ENCODE data around the gene EXOC1. TPM values are rescaled to one million over a fixed set of nuclear protein-coding genes. Genes with fewer than 3 reads are reported as not detected.

Gene EXOC1
- total and polyA plus RNA-seq, 9 donors = 14.6 to 32.7 (median 24.1) TPM

- H3K36me3 ChIP-seq = no peaks in the 10 kb centered on the region
- H3K4me1 ChIP-seq (ENCODE audit: insufficient read depth) = no peaks in the 10 kb centered on the region
- H3K27ac ChIP-seq = no peak overlapping the region
- TF ChIP-seq CTCF (IDR thresholded peaks at IDR 0.05) (no peak), EP300 (IDR thresholded peaks at IDR 0.05) (no peak), POLR2A (IDR thresholded peaks at IDR 0.05) (no peak)
- no peak overlapping the region for H3K4me3 ChIP-seq
- H3K27me3 ChIP-seq = no peaks in the 10 kb centered on the region
- intact Hi-C loops (cut with DNase I) = no loop called here
- no peaks in the 10 kb centered on the region for H3K9me3 ChIP-seq
- DNase-seq = no peak
- WGBS, 3 donors = 62 to 66% (median 64%) methylated on average over 2 of the region's 2 CpGs
Measured at GRCh38 chr4:55824865-55825264, 28.6 kb upstream of the EXOC1 start.

GRCh38 chr4:55826986-55827385, 26.5 kb upstream of the EXOC1 start:
- intact Hi-C loops (cut with DNase I) = no loop called here
- H3K27me3 ChIP-seq = no peaks in the 10 kb centered on the region
- H3K36me3 ChIP-seq = no peaks in the 10 kb centered on the region
- no peaks in the 10 kb centered on the region for H3K4me1 ChIP-seq (ENCODE audit: insufficient read depth)
- no peak overlapping the region for H3K27ac ChIP-seq
- H3K4me3 ChIP-seq = no peak overlapping the region
- no peak for DNase-seq
- H3K9me3 ChIP-seq = no peaks in the 10 kb centered on the region
- TF ChIP-seq CTCF (IDR thresholded peaks at IDR 0.05) (no peak), EP300 (IDR thresholded peaks at IDR 0.05) (no peak), POLR2A (IDR thresholded peaks at IDR 0.05) (no peak)

- Histone ChIP-seq H3K27ac (no peak overlapping the region), H3K27me3 (no peaks in the 10 kb centered on the region), H3K4me1 (ENCODE audit: insufficient read depth) (no peaks in the 10 kb centered on the region), H3K36me3 (no peaks in the 10 kb centered on the region), H3K4me3 (no peak overlapping the region), H3K9me3 (no peaks in the 10 kb centered on the region)
- WGBS, 3 donors = 46 to 74% (median 73%) methylated on average over 2 of the region's 2 CpGs
- no peak for TF ChIP-seq CTCF (IDR thresholded peaks at IDR 0.05)
- TF ChIP-seq POLR2A (IDR thresholded peaks at IDR 0.05) = no peak
- no peak for TF ChIP-seq EP300 (IDR thresholded peaks at IDR 0.05)
- no peak for DNase-seq
- intact Hi-C loops (cut with DNase I) = no loop called here
Measured at GRCh38 chr4:55827582-55827981, 25.9 kb upstream of the EXOC1 start.

DNA sequence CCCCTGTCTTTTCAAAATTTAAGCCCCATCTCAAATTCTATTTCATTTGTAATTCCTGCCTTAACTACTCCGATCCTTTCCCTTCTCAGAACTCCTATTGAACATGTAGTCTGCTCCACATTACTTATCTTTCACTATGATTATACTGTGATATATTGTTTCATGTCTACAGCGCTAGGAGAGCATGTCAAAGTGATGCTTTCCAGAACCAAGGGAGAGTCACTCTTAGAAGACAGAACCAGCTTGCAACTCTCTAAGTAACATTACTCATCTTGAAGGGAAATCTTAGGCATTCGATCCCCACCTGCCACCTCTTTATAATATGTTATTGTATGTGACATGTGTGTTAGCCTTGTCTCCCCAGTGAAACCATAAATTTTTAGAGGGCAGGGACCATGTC, 23.4 kb upstream of the EXOC1 start:
- Histone ChIP-seq H3K4me3 (no peak overlapping the region), H3K27me3 (no peaks in the 10 kb centered on the region), H3K36me3 (no peaks in the 10 kb centered on the region), H3K9me3 (no peaks in the 10 kb centered on the region), H3K27ac (no peak overlapping the region), H3K4me1 (ENCODE audit: insufficient read depth) (no peaks in the 10 kb centered on the region)
- intact Hi-C loops (cut with DNase I) = no loop called here
- WGBS, 3 donors = 40 to 52% (median 41%) methylated on average over 3 of the region's 3 CpGs
- DNase-seq = no peak
- TF ChIP-seq POLR2A (IDR thresholded peaks at IDR 0.05) (no peak), CTCF (IDR thresholded peaks at IDR 0.05) (no peak), EP300 (IDR thresholded peaks at IDR 0.05) (no peak)

- Histone ChIP-seq H3K27me3 (no peaks in the 10 kb centered on the region), H3K4me1 (ENCODE audit: insufficient read depth) (no peaks in the 10 kb centered on the region), H3K4me3 (no peak overlapping the region), H3K9me3 (no peaks in the 10 kb centered on the region), H3K27ac (no peak overlapping the region), H3K36me3 (no peaks in the 10 kb centered on the region)
- intact Hi-C loops (cut with DNase I) = no loop called here
- 45 to 60% (median 50%) methylated on average over 4 of the region's 4 CpGs for WGBS, 3 donors
- no peak for DNase-seq
- no peak for TF ChIP-seq EP300 (IDR thresholded peaks at IDR 0.05)
- no peak for TF ChIP-seq CTCF (IDR thresholded peaks at IDR 0.05)
- no peak for TF ChIP-seq POLR2A (IDR thresholded peaks at IDR 0.05)
Measured at GRCh38 chr4:55830716-55831115, 22.7 kb upstream of the EXOC1 start.

Measured in ovary (tissue), 9 donors.